Dedifferentiated amniotic fluid mesenchymal stem cell (primary cell): ENCODE measurements around the gene ZNF469.

ENCODE experiments used
- DNase-seq: peaks from one replicate; pipeline ENCODE4 v3.0.0-alpha.2; 2016; ENCODE audit errors: extremely low spot score

ZNF469 gene

GRCh38 chr16:88411951-88412576 is 29.3 kb downstream of the ZNF469 start:
- no peak for DNase-seq

GRCh38 chr16:88412766-88413165 is 30.0 kb downstream of the ZNF469 start:
- DNase-seq, result no peak

- DNase-seq, result no peak
Measured at GRCh38 chr16:88413231-88413630, 30.5 kb downstream of the ZNF469 start.

GRCh38 chr16:88413631-88414030 is 30.9 kb downstream of the ZNF469 start:
- no peak for DNase-seq

- DNase-seq, result no peak
Measured at GRCh38 chr16:88414521-88415380, 32.0 kb downstream of the ZNF469 start.

GRCh38 chr16:88415381-88415705 is 32.6 kb downstream of the ZNF469 start:
- DNase-seq, result no peak

GRCh38 chr16:88415713-88416323 is 33.1 kb downstream of the ZNF469 start:
- DNase-seq, result no peak

GRCh38 chr16:88416686-88417085 is 33.9 kb downstream of the ZNF469 start:
- DNase-seq, result no peak

GRCh38 chr16:88417684-88418476 is 35.1 kb downstream of the ZNF469 start:
- DNase-seq, result no peak

GRCh38 chr16:88418869-88419268 is 36.1 kb downstream of the ZNF469 start:
- no peak for DNase-seq

GRCh38 chr16:88419790-88420189 is 37.0 kb downstream of the ZNF469 start:
- DNase-seq, result no peak

- no peak for DNase-seq
Measured at GRCh38 chr16:88420496-88420895, 37.7 kb downstream of the ZNF469 start.

- DNase-seq, result no peak
Measured at GRCh38 chr16:88421301-88421700, 38.5 kb downstream of the ZNF469 start.

- no peak for DNase-seq
Measured at GRCh38 chr16:88421871-88422433, 39.2 kb downstream of the ZNF469 start.

GRCh38 chr16:88422733-88423447 is 40.1 kb downstream of the ZNF469 start:
- no peak for DNase-seq

- no peak for DNase-seq
Measured at GRCh38 chr16:88423448-88423850, 40.7 kb downstream of the ZNF469 start.

GRCh38 chr16:88424587-88425235 is 42.0 kb downstream of the ZNF469 start:
- no peak for DNase-seq

GRCh38 chr16:88426018-88426417 is 43.3 kb downstream of the ZNF469 start:
- no peak for DNase-seq

GRCh38 chr16:88427376-88427775 is 44.6 kb downstream of the ZNF469 start:
- no peak for DNase-seq

GRCh38 chr16:88428156-88428555 is 45.4 kb downstream of the ZNF469 start:
- no peak for DNase-seq
